ENCODE measurements around the gene GNE. TPM values are rescaled to one million over a fixed set of nuclear protein-coding genes. Genes with fewer than 3 reads are reported as not detected.
"Not testable (repeated sequence)": the region's sequence is repeated elsewhere in the genome, so short reads cannot be mapped to it uniquely, and the experiment has no call there.

The GNE gene
- total RNA-seq, 1 experiment from 2014 or later: 4.6 TPM

DNA sequence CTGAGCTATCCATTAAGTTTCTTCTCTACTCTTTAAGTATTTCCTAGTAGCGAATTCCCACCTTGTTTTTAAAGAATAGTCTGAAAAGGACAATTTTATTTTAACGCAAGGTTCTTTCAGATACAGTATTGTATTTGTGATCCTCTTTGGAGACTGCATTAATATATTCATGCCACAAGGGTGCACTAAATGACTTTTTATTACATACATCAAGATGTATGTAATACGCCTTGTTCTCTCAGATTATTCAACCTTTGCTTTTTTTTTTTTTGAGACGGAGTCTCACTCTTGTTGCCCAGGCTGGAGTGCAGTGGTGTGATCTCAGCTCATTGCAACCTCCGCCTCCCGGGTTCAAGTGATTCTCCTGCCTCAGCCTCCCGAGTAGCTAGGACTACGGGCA, 10.2 kb downstream of the GNE start:
- not testable (repeated sequence) for H3K27ac Mint-ChIP-seq, H3K4me3 Mint-ChIP-seq
- CTCF ChIA-PET: interaction anchor here (0.6 to 3.1 kb wide), 4 partner anchors 57 to 240 kb away, joined by 4 to 12 read pairs (median 4); partner anchors contain the start of gene CLTA

DNA sequence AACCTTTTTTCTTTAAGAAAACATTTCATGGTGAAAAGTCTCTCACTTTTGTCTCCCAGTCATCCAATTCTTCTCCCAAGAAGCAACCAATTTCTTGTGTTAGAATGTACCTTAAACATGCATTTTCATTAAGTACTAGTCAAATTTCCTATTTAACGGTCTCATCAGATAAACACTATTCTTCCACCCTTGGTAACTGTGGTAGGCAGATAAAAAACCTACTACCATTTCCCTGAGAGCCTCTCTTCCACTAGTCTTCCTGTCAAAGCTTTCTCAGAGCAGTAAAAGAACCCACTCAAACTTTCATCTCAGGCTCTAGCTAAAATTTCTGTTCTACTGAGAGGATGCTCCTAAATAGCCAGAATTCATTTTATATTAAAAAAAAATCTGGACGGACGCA, 10.9 kb downstream of the GNE start:
- DNase-seq (ENCODE audit: low spot score) (no peak), ATAC-seq (no peak)
- Mint-ChIP-seq H3K27me3 (ENCODE audit: low read depth) (no peaks in the 10 kb centered on the region), H3K9me3 (no peaks in the 10 kb centered on the region), H3K4me3 (no peak overlapping the region), H3K27ac (no peak overlapping the region), H3K4me1 (no peaks in the 10 kb centered on the region), H3K36me3 (peaks cover 8% of the 10 kb centered on the region; the same call in 1 of the 2 replicates)
- CTCF ChIA-PET: interaction anchor here (3.1 kb wide), 1 partner anchor 81 kb away, joined by 12 read pairs; no protein-coding TSS in a partner anchor
- POLR2A ChIA-PET: no interaction called here
- TF ChIP-seq SOX15 (CRISPR knock-in tag; IDR thresholded peaks at IDR 0.05) (no peak), IRF1 (CRISPR knock-in tag; IDR thresholded peaks at IDR 0.05) (no peak), CREM (CRISPR knock-in tag; IDR thresholded peaks at IDR 0.05) (no peak), AR (CRISPR knock-in tag; IDR thresholded peaks at IDR 0.05) (no peak), TCF7 (CRISPR knock-in tag; IDR thresholded peaks at IDR 0.05; ENCODE audit: low read depth) (no peak), RORB (CRISPR knock-in tag; IDR thresholded peaks at IDR 0.05) (no peak), GTF2I (CRISPR knock-in tag; conservative IDR thresholded peaks at IDR 0.05) (no peak), NFE2L1 (CRISPR knock-in tag; IDR thresholded peaks at IDR 0.05) (no peak), MXD4 (CRISPR knock-in tag; IDR thresholded peaks at IDR 0.05; ENCODE audit: borderline replicate concordance) (no peak), E2F1 (CRISPR knock-in tag; IDR thresholded peaks at IDR 0.05) (no peak), ATF1 (CRISPR knock-in tag; IDR thresholded peaks at IDR 0.05) (no peak), GRHL2 (CRISPR knock-in tag; IDR thresholded peaks at IDR 0.05; ENCODE audit: insufficient replicate concordance, severe bottlenecking) (no peak), TEAD1 (CRISPR knock-in tag; IDR thresholded peaks at IDR 0.05) (no peak), CREB1 (CRISPR knock-in tag; IDR thresholded peaks at IDR 0.05) (no peak), ZNF121 (CRISPR knock-in tag; IDR thresholded peaks at IDR 0.05) (no peak)
- TF ChIP-seq, protein P1, sequence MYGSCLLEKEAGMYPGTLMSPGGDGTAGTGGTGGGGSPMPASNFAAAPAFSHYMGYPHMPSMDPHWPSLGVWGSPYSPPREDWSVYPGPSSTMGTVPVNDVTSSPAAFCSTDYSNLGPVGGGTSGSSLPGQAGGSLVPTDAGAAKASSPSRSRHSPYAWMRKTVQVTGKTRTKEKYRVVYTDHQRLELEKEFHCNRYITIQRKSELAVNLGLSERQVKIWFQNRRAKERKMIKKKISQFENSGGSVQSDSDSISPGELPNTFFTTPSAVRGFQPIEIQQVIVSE (CRISPR knock-in tag; IDR thresholded peaks at IDR 0.05; ENCODE audit: borderline replicate concordance): no peak
- TF ChIP-seq, protein P2, sequence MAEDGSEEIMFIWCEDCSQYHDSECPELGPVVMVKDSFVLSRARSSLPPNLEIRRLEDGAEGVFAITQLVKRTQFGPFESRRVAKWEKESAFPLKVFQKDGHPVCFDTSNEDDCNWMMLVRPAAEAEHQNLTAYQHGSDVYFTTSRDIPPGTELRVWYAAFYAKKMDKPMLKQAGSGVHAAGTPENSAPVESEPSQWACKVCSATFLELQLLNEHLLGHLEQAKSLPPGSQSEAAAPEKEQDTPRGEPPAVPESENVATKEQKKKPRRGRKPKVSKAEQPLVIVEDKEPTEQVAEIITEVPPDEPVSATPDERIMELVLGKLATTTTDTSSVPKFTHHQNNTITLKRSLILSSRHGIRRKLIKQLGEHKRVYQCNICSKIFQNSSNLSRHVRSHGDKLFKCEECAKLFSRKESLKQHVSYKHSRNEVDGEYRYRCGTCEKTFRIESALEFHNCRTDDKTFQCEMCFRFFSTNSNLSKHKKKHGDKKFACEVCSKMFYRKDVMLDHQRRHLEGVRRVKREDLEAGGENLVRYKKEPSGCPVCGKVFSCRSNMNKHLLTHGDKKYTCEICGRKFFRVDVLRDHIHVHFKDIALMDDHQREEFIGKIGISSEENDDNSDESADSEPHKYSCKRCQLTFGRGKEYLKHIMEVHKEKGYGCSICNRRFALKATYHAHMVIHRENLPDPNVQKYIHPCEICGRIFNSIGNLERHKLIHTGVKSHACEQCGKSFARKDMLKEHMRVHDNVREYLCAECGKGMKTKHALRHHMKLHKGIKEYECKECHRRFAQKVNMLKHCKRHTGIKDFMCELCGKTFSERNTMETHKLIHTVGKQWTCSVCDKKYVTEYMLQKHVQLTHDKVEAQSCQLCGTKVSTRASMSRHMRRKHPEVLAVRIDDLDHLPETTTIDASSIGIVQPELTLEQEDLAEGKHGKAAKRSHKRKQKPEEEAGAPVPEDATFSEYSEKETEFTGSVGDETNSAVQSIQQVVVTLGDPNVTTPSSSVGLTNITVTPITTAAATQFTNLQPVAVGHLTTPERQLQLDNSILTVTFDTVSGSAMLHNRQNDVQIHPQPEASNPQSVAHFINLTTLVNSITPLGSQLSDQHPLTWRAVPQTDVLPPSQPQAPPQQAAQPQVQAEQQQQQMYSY (CRISPR knock-in tag; IDR thresholded peaks at IDR 0.05): no peak
- TF ChIP-seq, protein P3, sequence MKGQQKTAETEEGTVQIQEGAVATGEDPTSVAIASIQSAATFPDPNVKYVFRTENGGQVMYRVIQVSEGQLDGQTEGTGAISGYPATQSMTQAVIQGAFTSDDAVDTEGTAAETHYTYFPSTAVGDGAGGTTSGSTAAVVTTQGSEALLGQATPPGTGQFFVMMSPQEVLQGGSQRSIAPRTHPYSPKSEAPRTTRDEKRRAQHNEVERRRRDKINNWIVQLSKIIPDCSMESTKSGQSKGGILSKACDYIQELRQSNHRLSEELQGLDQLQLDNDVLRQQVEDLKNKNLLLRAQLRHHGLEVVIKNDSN (CRISPR knock-in tag; IDR thresholded peaks at IDR 0.05): no peak
- TF ChIP-seq, protein P4, sequence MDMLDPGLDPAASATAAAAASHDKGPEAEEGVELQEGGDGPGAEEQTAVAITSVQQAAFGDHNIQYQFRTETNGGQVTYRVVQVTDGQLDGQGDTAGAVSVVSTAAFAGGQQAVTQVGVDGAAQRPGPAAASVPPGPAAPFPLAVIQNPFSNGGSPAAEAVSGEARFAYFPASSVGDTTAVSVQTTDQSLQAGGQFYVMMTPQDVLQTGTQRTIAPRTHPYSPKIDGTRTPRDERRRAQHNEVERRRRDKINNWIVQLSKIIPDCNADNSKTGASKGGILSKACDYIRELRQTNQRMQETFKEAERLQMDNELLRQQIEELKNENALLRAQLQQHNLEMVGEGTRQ (CRISPR knock-in tag; IDR thresholded peaks at IDR 0.05): no peak
- TF ChIP-seq, protein P5, sequence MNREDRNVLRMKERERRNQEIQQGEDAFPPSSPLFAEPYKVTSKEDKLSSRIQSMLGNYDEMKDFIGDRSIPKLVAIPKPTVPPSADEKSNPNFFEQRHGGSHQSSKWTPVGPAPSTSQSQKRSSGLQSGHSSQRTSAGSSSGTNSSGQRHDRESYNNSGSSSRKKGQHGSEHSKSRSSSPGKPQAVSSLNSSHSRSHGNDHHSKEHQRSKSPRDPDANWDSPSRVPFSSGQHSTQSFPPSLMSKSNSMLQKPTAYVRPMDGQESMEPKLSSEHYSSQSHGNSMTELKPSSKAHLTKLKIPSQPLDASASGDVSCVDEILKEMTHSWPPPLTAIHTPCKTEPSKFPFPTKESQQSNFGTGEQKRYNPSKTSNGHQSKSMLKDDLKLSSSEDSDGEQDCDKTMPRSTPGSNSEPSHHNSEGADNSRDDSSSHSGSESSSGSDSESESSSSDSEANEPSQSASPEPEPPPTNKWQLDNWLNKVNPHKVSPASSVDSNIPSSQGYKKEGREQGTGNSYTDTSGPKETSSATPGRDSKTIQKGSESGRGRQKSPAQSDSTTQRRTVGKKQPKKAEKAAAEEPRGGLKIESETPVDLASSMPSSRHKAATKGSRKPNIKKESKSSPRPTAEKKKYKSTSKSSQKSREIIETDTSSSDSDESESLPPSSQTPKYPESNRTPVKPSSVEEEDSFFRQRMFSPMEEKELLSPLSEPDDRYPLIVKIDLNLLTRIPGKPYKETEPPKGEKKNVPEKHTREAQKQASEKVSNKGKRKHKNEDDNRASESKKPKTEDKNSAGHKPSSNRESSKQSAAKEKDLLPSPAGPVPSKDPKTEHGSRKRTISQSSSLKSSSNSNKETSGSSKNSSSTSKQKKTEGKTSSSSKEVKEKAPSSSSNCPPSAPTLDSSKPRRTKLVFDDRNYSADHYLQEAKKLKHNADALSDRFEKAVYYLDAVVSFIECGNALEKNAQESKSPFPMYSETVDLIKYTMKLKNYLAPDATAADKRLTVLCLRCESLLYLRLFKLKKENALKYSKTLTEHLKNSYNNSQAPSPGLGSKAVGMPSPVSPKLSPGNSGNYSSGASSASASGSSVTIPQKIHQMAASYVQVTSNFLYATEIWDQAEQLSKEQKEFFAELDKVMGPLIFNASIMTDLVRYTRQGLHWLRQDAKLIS (CRISPR knock-in tag; IDR thresholded peaks at IDR 0.05; ENCODE audit: borderline replicate concordance): no peak

More for the DNA sequence above, 10.2 kb downstream of the GNE start:
- DNase-seq (ENCODE audit: low spot score); H3K9me3 Mint-ChIP-seq; H3K36me3 Mint-ChIP-seq; H3K27me3 Mint-ChIP-seq (ENCODE audit: low read depth); H3K4me1 Mint-ChIP-seq; POLR2A ChIA-PET; ATAC-seq: not testable (repeated sequence)
